Activated CD4-positive, alpha-beta memory T cell treated with anti-CD3 and anti-CD28 coated beads, Interleukin-2, amount 10 ng/mL, durations not matched to agents 7 days and 5 days (primary cell): ENCODE measurements around the gene CCDC154. TPM values are rescaled to one million over a fixed set of nuclear protein-coding genes. Genes with fewer than 3 reads are reported as not detected.

Experiments
- CTCF ChIA-PET: fragments of 350-600 bp; sonication (Branson Sonifier 250); formaldehyde crosslinking; loops from one replicate; lab custom pipeline; 2021; ENCODE audit warnings: antibody characterized with exemption, inconsistent platforms; lab: Charles Lee
- POLR2A ChIA-PET: fragments of 350-600 bp; sonication (Branson Sonifier 250); formaldehyde crosslinking; loops from one replicate; lab custom pipeline; 2021; ENCODE audit warnings: antibody characterized with exemption; lab: Charles Lee
- DNase-seq: peaks from one replicate; pipeline ENCODE4 v3.0.0-alpha.2; 2020
- H3K27ac Mint-ChIP-seq: one replicate; pipeline ENCODE4 v1.8.0; 2021; ENCODE audit warnings: mild to moderate bottlenecking, mixed read lengths
- H3K27me3 Mint-ChIP-seq: one replicate; pipeline ENCODE4 v1.8.0; 2021; ENCODE audit warnings: mixed read lengths
- H3K36me3 Mint-ChIP-seq: one replicate; pipeline ENCODE4 v1.8.0; 2021; ENCODE audit warnings: low read depth, mixed read lengths
- H3K4me1 Mint-ChIP-seq: one replicate; pipeline ENCODE4 v1.8.0; 2021; ENCODE audit warnings: mixed read lengths
- H3K4me3 Mint-ChIP-seq: one replicate; pipeline ENCODE4 v1.8.0; 2021; ENCODE audit warnings: mild to moderate bottlenecking, mixed read lengths
- H3K9me3 Mint-ChIP-seq: one replicate; pipeline ENCODE4 v1.8.0; 2021; ENCODE audit warnings: mixed read lengths
- total RNA-seq, 2 experiments: library from RNA; stranded (reverse); gene quantifications; one replicate each; pipeline ENCODE4 v1.2.3, GENCODE V29; 2021

Gene CCDC154
- total RNA-seq, 2 experiments from 2014 or later = 1.6 to 2.2 TPM

DNA sequence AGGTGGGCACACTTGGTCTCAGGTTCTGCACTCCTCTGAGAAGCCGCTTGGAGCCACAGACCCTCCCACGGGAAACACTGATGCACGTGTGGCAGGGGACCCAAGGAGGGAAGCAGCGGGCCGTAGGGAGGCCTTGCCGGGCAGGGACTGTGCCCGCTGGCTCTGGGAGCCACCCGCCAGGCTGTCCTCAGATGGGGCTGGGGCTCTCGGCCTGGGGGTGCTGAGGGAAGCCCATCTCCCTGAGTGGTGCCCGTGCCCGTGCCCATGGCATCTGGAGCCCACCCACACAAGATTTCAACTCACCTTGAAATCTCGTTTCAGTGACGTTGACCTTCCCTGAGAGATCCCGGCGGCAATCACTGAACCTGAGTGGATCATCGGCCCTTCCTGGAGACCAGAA lies 12.6 kb upstream of the CCDC154 start:
- Mint-ChIP-seq H3K4me1 (peaks cover 14% of the 10 kb centered on the region), H3K4me3 (no peak overlapping the region), H3K9me3 (no peaks in the 10 kb centered on the region), H3K27ac (no peak overlapping the region), H3K27me3 (no peaks in the 10 kb centered on the region), H3K36me3 (peaks cover 3% of the 10 kb centered on the region)
- ChIA-PET CTCF (no interaction called here), POLR2A (no interaction called here)
- no peak for DNase-seq

DNA sequence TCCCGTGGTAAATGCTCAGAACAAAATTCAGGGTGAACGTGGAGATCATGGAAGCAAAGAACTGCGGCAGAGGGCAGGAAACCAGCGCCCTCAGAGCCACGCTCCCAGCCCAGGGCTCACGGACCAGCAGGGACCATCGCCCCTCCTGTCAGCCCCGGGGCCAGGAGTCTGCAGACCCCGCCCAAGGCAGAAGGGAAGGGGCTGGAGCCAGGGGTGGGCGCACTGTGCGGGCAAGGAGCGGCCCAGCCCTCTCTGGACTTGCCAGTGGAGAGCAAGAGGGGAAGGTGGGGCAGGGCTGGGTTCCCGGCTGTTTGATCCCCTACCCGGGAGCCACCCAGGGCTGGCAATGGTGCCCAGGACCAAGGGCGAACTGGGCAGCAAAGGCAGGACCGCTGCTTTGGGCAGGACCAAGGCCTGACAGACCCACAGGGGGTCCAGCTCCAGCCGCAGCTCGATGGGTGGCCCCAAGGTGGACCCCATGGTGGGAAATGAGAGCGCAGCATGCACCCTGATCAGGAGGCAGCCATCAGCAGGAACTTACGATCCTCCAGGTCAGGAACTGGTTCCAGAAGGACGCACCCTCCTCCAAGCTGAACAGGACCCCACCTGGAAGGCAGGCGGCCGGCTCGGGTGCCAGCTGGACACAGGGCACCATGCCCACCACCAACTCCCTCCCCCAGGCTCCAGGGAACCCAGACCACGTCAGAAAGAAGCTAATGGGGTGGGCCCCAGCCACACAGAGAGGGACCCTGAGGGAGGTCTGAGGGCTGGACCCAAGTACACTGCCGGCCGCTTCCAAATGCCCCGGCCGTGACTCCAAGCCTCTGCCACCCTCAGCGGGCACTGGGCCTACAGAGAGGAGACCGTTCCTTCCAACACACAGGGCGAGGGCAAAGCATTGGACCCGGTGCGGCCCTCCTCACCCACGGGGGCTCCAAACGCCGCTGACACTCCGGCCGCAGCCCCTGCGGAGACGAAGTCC lies 11.1 kb upstream of the CCDC154 start:
- Mint-ChIP-seq H3K4me1 (peaks cover 14% of the 10 kb centered on the region), H3K4me3 (no peak overlapping the region), H3K27ac (no peak overlapping the region), H3K36me3 (no peaks in the 10 kb centered on the region), H3K27me3 (no peaks in the 10 kb centered on the region), H3K9me3 (no peaks in the 10 kb centered on the region)
- ChIA-PET POLR2A (no interaction called here), CTCF (no interaction called here)
- DNase-seq = no peak

DNA sequence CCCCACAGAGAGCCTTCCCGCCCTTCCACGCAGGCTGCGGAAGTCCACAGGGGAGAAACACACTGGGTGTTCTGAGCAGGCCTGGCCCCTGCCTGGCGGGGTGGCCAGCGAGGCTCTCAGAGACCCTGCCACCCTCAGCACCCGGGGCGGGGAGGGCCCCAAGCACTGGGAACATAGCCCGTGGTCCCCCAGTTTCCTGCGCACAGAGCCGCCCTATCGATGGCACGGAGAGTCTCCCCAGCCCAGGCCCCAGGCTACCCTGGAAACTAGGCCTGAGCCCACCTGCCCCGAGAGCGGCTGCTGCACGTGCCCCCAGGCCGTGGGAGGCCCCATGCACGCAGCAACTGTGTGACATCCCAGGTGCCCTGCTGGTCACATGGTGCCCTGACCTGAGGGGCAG lies 10.2 kb upstream of the CCDC154 start:
- peaks cover 14% of the 10 kb centered on the region for H3K4me1 Mint-ChIP-seq
- ChIA-PET CTCF (no interaction called here), POLR2A (no interaction called here)
- no peaks in the 10 kb centered on the region for H3K9me3 Mint-ChIP-seq
- H3K36me3 Mint-ChIP-seq = no peaks in the 10 kb centered on the region
- no peaks in the 10 kb centered on the region for H3K27me3 Mint-ChIP-seq
- H3K27ac Mint-ChIP-seq = no peak overlapping the region
- no peak for DNase-seq
- no peak overlapping the region for H3K4me3 Mint-ChIP-seq

DNA sequence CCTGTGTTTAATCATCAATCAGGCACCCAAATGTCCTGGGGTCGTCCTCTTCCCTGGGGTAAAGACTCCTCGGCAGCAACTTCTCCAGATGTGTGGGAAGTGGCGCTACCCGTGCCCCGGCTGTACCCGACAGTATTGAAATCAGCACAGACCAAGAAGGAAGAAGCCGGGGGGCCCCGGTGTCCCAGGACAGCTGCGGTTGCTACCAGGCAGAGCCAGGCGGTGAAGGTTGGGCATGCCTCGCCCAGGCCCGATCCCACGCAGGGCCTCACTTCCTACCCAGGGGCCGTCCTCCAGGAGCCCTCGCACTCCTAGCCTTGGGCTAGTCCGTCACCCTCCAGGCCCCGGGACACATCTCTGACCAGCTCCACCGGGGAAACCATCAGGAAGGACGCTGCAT lies 9.0 kb upstream of the CCDC154 start:
- H3K9me3 Mint-ChIP-seq = no peaks in the 10 kb centered on the region
- H3K4me1 Mint-ChIP-seq = peaks cover 10% of the 10 kb centered on the region
- H3K27me3 Mint-ChIP-seq = no peaks in the 10 kb centered on the region
- ChIA-PET CTCF (no interaction called here), POLR2A (interaction anchor here (1.1 kb wide), 1 partner anchor 32 kb away, joined by 4 read pairs; the partner anchor contains the start of gene UQCC4)
- peak overlapping the region; percentile 78 for H3K27ac Mint-ChIP-seq
- H3K36me3 Mint-ChIP-seq = no peaks in the 10 kb centered on the region
- peak overlapping the region; percentile 49 for H3K4me3 Mint-ChIP-seq
- DNase-seq = no peak

DNA sequence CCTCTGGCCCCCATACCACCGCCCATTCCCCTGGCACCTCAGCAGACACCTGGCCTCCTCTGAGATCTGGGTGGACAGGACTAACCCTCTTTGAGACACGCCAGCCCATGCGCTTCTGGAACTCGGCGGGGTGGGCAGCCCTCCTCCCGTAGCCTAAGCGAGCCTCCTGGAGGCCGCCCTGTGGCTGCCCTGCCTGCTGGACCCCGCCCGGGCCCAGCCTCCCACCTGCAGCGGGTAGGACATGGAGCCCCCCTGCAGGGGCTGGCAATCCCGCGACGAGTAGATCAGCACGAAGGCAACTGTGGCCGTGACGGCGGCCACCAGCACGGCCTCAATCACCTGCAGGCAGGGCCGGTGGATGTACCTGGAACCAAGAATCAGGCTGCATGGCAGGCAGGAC lies 8.2 kb upstream of the CCDC154 start:
- Mint-ChIP-seq H3K36me3 (no peaks in the 10 kb centered on the region), H3K27ac (no peak overlapping the region), H3K4me3 (no peak overlapping the region), H3K9me3 (no peaks in the 10 kb centered on the region), H3K27me3 (no peaks in the 10 kb centered on the region), H3K4me1 (peaks cover 10% of the 10 kb centered on the region)
- POLR2A ChIA-PET = no interaction called here
- DNase-seq = no peak
- CTCF ChIA-PET = no interaction called here

DNA sequence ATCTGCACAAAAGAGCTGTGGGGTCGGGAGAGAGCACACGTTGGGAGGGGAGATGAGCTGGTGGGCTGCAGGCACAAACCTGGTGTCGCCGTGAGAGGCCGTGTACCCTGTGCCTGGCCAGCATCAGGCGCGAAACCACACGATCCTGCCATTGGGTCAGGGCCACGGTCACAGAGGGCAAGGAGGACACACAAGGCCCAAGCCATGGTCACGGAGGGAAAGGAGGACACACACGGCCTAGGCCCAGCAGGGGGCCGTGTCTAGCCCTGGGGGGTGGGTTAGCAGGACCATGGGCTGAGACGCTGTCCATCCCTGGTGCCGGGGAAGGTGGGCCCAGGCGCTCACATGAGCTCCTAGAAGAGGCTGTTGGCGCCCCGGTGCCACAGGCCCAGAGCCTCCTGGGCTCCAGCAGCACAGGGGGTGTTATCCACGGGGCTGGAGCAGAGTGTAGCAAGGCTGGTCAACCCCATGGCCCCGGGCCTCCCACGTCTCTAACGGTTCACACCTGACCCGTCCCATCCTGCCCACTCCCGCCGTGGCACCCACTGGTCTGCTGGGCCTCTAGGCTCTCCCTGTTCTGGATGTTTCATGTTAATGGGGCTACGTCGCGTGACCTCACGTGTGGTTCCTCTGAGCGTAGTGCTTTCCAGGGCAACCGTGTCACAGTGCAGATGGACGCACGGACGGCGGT lies 7.5 kb upstream of the CCDC154 start:
- POLR2A ChIA-PET = interaction anchor here (1.0 kb wide), 1 partner anchor 8 kb away, joined by 3 read pairs; no protein-coding TSS in a partner anchor
- no peaks in the 10 kb centered on the region for H3K27me3 Mint-ChIP-seq

DNA sequence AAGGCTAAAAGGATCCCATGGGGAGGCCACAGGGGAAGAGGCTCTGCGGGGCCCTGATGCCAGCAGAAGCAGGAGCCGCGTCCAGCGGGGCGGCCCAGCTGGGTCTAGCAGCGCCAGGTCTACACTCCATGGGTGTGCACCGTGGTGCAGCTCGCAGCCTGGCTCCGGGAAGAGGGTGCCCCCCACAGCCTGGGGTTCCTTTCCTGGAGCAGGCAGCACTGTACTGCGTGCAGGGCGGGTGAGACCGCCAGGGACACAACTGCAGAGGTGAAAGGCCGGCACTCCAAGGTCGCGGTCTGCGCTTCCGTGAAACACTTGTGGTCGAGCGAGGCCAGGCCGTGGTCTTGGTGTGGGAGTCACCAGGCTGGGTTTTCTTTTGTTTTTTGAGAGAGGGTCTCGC lies 6.5 kb upstream of the CCDC154 start:
- H3K27ac Mint-ChIP-seq = no peak overlapping the region

More for the DNA sequence above, 7.5 kb upstream of the CCDC154 start:
- no peak for DNase-seq
- H3K36me3 Mint-ChIP-seq = no peaks in the 10 kb centered on the region
- CTCF ChIA-PET = no interaction called here
- H3K9me3 Mint-ChIP-seq = no peaks in the 10 kb centered on the region
- H3K4me3 Mint-ChIP-seq = no peak overlapping the region
- peaks cover 10% of the 10 kb centered on the region for H3K4me1 Mint-ChIP-seq
- no peak overlapping the region for H3K27ac Mint-ChIP-seq

DNA sequence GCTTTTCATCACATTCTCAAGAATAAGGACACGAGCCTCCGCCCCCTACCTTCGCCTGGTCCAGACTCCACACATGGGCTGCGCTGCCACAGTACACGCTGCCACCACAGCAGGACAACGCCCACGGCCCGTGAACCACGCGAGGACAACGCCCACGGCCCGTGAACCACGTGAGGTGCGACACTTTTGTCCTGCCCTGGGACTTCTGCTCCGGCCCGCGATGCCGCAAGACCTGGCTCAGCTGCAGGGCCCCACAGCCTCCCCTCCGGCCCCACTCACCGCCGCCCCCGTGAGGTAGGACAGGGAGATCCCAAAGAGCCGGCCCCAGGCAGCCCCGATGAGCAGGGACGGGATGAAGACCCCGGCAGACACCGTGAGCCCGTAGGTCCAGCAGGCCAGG lies 5.9 kb upstream of the CCDC154 start:
- H3K9me3 Mint-ChIP-seq = no peaks in the 10 kb centered on the region
- no peaks in the 10 kb centered on the region for H3K27me3 Mint-ChIP-seq
- H3K4me1 Mint-ChIP-seq = peaks cover 10% of the 10 kb centered on the region
- DNase-seq = no peak
- H3K27ac Mint-ChIP-seq = no peak overlapping the region
- ChIA-PET CTCF (no interaction called here), POLR2A (no interaction called here)
- no peak overlapping the region for H3K4me3 Mint-ChIP-seq
- H3K36me3 Mint-ChIP-seq = no peaks in the 10 kb centered on the region

More for the DNA sequence above, 6.5 kb upstream of the CCDC154 start:
- CTCF ChIA-PET = no interaction called here
- Mint-ChIP-seq H3K27me3 (no peaks in the 10 kb centered on the region), H3K4me3 (no peak overlapping the region), H3K9me3 (no peaks in the 10 kb centered on the region), H3K36me3 (no peaks in the 10 kb centered on the region), H3K4me1 (peaks cover 10% of the 10 kb centered on the region)
- POLR2A ChIA-PET = no interaction called here
- no peak for DNase-seq

DNA sequence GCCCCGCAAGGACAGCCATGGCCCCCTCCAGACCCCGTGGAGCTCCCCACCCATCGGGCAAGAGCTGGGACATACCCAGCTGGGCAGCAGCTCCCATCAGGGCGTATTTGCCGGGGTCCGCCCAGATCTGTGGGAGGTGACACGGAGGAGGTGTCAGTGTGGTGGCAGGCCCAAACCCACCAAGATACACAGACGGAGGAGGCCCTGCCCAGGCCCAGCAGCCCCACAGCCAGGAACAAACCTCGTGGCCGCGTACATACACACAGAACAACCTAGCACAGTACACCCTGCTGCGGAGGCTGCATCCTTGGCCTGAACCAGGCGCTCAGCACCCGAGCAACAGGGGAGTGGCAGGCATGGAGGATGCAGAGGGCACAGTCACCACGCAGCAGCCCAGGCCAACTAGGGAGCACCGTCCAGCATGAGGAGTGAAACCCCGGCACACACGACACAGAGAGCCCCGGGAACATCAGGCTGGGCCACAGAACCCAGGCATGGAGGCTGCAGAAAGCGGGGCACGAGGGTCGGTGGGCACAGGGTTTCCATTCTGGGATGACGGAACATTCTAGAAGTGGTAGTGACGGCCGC lies 4.9 kb upstream of the CCDC154 start:
- no peaks in the 10 kb centered on the region for H3K27me3 Mint-ChIP-seq
- H3K4me3 Mint-ChIP-seq = no peak overlapping the region
- no peak overlapping the region for H3K27ac Mint-ChIP-seq
- ChIA-PET POLR2A (no interaction called here), CTCF (no interaction called here)
- no peak for DNase-seq
- H3K4me1 Mint-ChIP-seq = peaks cover 9% of the 10 kb centered on the region
- no peaks in the 10 kb centered on the region for H3K9me3 Mint-ChIP-seq
- no peaks in the 10 kb centered on the region for H3K36me3 Mint-ChIP-seq

DNA sequence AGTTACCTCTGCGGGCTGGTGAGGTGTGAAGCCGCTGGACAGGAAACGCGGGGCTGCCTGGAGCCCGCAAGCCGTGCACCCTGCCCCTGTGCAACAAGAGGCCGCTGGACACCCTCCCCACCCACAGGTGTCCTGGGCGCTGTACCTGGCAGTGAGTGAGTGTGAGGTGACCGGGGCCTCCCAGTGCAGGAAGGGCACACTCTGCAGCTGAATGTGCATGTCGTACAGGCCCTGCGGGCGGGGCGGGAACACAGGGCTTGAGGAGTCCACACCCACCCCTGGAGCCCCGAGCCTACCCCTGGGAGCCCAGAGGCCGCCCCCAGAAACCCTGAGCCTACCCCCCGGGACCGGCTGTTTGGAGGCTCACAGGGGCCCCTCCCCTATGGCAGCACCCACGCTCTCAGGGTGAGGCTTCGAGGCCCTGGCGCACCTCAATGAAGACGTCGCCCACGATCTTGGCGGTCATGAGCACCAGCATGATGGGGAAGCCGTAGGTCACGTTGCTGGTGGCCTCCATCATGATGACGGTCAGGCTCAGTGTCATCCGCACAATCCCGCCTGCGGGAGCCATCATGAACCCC lies 4.3 kb upstream of the CCDC154 start:
- DNase-seq = no peak
- Mint-ChIP-seq H3K4me1 (peaks cover 2% of the 10 kb centered on the region), H3K27ac (no peak overlapping the region), H3K27me3 (no peaks in the 10 kb centered on the region), H3K9me3 (no peaks in the 10 kb centered on the region), H3K4me3 (no peak overlapping the region), H3K36me3 (no peaks in the 10 kb centered on the region)
- POLR2A ChIA-PET = no interaction called here
- CTCF ChIA-PET = no interaction called here

DNA sequence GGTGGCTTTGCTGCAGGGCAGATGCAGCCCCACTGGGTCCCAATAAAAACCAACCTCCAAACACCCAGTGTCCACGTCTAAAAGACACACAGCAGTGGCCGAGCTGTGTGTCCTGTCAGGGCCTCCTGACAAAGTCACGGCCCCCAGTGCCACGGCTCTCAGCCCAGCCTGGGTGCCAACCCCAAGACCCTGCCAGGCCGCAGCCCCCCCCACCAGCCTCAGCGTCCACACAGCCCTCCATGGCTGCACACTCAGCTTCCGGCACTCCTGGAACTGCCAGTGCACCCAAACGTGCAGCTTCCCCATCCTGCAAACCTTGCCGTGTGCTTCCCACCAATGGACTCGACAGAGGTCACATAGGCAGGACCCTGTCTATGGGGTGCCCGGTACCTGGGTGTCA lies 3.6 kb upstream of the CCDC154 start:
- Mint-ChIP-seq H3K36me3 (no peaks in the 10 kb centered on the region), H3K27ac (no peak overlapping the region), H3K27me3 (no peaks in the 10 kb centered on the region), H3K4me3 (no peak overlapping the region), H3K4me1 (no peaks in the 10 kb centered on the region), H3K9me3 (no peaks in the 10 kb centered on the region)
- ChIA-PET CTCF (no interaction called here), POLR2A (no interaction called here)
- DNase-seq = no peak

DNA sequence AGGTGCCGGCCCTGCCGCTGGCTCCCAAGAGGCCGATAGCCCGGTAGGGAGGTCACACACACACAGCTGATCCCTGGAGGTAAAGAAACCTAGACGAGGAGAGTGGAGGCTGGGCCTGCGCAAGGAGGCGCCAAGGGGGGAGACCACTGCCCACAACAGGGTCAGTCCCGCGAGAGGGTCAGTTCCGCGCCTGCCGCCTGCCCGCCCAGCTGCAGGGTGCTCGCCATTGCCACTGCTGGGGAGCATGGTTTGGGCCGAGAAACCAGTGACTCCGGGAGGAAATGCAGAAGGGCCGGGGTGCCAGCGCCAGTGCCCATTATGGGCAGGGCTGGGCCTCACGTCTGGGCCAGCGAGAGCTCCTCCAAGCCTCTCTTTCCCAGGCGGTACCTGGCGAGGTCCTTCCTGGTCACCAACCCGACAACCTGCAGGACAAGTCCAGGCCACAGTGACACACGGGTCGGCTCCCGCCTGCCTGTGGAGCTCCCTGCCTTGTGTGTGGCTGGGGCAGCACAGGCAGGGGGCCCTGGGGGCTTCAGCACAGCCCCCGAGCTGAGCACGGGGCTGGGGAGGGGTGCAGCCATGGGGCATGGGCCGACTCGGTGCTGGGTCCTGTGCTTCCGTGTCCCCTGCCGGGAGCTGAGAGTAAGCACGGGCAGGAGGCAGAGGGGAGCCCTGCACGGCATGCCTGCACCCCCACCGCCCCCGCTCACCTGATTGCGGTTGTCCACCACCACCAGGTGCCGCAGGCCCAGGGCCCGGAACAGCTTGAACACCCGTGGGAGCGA lies 2.1 kb upstream of the CCDC154 start:
- CTCF ChIA-PET = no interaction called here
- H3K4me1 Mint-ChIP-seq = no peaks in the 10 kb centered on the region
- no peaks in the 10 kb centered on the region for H3K27me3 Mint-ChIP-seq
- POLR2A ChIA-PET = interaction anchor here (1.3 to 1.9 kb wide), 2 partner anchors 26 to 336 kb away, joined by 3 to 5 read pairs; partner anchors contain the start of genes NUBP2, SPSB3 and UQCC4
- H3K9me3 Mint-ChIP-seq = no peaks in the 10 kb centered on the region
- no peaks in the 10 kb centered on the region for H3K36me3 Mint-ChIP-seq
- no peak overlapping the region for H3K4me3 Mint-ChIP-seq
- no peak for DNase-seq
- no peak overlapping the region for H3K27ac Mint-ChIP-seq
